Brain pericyte (primary cell): Measurements from ENCODE around the gene NPIPA3.
"Not testable (repeated sequence)": the region's sequence is repeated elsewhere in the genome, so short reads cannot be mapped to it uniquely, and the experiment has no call there.

Experiments
- DNase-seq: peaks from one replicate; pipeline ENCODE4 v3.0.0-alpha.2; 2012; ENCODE audit warnings: low read depth, low spot score

NPIPA3 gene

GRCh38 chr16:14703156-14704011 is at the start of gene NPIPA3:
NPIPA3 (plus strand) TSS chr16:14703411; CDS start chr16:14708944, 5,533 bp downstream.
- not testable (repeated sequence) for DNase-seq

DNA sequence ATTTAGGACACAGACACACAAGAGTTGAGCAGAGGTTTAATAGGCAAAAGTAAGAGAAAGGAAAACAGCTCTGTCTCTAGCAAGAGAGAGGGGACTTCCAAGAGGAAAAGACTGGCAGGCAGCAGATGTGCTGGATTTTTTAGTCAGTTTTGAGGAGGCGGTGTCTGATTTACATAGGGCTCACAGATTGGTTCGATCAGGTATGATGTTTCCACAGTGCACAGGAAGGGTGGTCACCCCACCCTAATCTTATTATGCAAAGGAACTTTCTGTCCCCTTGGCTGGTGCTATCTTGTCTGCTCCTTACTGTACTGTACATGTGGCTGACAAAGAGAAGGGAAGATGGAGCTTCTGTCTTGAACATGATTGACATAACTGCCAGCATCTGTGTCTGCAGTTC is 45.1 kb upstream of the NPIPA3 start:
- no peak for DNase-seq

DNA sequence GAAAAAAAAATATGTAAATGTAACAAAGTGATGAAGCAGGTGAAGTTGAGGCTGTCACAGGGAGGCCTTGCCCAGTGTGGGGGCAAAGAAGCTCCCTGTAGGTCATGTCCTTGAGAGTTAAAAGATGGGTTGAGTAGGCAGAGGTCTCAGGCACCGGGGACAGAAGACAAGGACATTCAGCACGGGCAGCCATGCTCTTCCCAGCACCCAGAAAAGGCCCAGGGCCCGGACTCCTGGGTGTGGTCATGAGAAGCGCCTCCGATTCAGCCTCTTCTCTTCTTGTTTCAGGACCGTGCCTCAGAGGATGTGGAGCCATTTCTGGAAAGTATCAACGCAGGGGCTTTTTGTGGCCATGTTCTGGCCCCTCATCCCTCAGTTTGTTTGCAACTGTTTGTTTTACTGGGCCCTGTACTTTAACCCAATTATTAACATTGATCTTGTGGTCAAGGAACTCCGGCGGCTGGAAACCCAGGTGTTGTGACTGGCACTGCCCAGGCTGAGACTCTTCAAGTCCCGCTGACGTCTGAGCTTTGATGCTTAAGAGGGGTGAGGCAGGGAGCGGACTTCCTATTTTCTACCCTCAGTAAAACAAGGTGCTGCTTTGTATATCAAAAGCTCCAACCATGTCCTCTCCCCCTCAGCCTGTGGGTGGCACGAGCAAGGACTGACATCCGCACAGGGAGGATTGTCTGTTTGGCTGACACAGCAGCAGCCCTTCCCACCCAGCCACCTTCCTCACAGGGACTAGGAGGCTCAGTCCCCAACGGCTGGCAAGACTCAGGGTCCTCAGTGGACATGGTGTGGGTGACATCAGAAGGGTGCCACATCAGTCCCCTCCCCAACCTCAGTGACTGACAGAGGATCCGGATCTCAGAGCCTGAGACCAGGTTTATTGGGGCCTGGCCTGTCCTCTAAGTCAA is 35.6 kb upstream of the NPIPA3 start:
- no peak for DNase-seq

DNA sequence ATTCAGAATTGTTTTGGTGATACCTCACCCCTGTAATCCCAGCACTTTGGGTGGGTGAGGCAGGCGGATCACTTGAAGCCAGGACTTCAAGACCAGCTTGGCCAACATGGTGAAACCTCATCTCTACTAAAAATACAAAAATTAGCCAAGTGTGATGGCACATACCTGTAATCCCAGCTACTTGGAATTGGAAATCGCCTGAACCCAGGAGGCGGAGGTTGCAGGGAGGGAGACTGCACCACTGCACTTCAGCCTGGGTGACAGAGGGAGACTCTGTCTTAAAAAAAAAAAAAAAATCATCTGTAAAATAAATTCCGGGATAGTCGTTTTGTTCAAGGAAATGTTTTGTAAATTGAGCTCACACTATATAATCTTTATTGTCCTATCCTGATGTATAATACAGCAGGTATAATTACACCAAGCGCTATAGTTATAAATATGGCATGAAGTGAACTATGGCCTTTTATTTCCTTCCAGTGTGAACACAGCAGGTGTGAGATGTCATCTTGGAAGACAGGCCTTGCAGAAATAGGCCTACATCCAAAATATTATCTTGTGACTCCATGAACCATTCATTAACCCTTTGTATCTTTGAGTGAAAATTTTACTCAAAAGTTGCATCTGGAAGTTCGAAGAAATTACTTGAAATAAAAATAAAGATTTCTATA is 34.5 kb upstream of the NPIPA3 start:
- DNase-seq, result no peak

DNA sequence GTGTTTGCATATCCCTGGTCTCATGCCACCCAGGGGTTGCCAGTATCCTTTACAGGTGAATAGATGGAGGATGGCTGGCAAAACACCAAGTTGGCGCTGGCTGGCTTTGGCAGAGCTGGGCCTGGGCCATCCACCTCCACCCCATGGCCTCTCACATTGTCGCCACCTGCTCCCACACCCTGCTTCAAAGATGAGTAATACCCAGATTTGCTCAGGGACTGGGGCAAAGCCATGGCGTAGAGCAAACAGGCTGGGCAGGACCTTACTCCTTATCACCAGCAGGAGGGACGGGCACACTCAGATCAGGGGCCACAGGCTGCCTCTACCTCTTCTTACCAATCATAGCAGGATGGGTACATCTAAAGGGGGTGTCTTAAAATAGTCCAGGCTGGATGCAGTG is 33.4 kb upstream of the NPIPA3 start:
- DNase-seq, result no peak

DNA sequence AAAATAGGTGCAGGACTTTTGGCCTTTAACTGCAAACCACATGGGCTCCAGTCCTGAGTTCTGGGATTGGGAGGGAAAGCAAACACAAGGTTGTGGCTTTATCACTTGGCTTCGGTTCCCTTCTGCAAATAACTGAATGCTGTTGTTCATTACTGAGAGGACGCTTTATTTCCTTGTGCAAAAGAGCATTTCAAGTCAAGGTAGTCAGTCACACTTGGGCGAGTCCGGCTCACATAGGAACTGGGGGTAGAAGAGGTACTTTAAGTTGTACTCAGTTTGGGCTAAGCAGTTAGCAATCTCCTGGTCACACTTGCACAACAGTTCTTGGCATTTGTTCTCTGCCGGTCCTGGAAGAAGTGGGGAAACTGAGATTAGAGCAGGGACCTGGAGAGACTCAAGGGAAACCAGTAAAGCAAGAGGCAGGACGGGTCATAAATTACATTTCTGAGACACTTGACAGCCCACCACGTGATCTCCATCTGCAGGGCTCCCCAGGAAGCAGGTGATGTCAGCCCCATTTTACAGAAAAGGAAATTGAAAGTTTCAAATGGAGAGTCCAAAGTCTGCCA is 30.7 kb upstream of the NPIPA3 start:
- DNase-seq, result no peak

GRCh38 chr16:14676633-14677032 is 26.6 kb upstream of the NPIPA3 start:
- DNase-seq, result no peak

DNA sequence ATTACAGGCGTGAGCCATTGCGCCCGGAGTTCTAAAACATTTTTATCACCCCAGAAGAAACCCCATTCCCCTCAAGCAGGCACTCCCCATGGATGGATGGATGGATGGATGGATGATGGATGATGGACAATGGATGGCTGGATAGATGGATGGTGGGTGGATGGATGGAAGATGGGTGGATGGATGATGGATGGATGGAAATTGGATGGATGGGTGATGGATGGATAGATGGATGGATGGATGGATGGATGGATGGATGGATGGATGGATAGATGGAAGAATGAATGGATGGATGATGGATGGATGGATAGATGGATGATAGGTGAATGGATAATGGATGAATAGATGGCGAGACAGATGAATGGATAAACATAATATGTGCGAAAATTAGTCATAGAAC is 25.6 kb upstream of the NPIPA3 start:
- no peak for DNase-seq

GRCh38 chr16:14678748-14679497 is 24.3 kb upstream of the NPIPA3 start:
- no peak for DNase-seq

DNA sequence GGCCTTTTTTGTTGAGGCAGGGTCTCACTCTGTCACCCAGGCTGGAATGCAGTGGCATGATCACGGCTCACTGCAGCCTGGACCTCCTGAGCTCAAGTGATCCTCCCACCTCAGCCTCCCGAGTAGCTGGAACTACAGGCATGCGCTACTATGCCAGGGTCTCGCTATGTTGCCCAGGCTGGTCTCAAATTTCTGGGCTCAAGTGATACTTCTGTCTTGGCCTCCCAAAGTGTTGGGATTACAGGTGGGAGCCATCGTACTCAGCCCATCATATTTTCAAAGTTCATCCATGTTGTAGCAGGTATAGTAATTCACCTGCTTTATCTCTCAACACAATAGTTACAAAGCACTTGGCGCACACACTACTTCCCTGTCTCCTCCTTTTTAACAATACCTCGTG is 22.8 kb upstream of the NPIPA3 start:
- not testable (repeated sequence) for DNase-seq

DNA sequence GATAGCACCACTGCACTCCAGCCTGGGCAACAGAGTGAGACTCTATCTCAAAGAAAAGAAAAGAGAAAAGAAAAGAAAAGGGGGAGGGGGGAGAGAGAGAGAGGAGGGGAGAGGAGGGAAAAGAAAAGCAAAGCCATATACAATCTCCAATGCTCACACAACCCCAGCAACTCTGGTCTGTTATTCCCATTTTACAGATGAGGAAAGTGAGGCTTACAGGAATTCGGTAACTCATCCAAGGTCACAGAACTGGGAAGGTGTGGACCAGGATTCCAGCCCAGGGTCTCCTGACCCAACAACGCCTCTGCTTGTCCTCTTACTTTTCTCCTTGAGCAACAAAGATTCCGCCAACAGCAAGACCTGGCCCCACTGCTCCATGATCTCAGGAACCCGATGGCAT is 22.1 kb upstream of the NPIPA3 start:
- no peak for DNase-seq

DNA sequence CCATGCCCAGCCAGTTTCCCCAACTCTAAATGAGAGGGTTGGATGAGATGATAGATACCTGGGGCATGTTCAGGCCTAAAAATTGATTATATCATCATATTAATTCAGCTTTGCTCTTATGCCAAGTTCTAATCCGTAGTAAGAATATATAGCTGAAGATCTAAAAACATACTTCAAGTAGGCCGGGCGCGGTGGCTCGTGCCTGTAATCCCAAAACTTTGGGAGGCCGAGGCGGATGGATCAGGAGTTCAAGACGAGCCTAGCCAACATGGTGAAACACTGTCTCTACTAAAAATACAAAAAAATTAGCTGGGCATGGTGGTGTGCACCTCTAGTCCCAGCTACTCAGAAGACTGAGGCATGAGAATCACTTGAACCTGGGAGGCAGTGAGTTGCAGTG is 21.1 kb upstream of the NPIPA3 start:
- no peak for DNase-seq

- DNase-seq, result not testable (repeated sequence)
These were observed 17.1 kb upstream of the NPIPA3 start for GRCh38 chr16:14685870-14686793.

DNA sequence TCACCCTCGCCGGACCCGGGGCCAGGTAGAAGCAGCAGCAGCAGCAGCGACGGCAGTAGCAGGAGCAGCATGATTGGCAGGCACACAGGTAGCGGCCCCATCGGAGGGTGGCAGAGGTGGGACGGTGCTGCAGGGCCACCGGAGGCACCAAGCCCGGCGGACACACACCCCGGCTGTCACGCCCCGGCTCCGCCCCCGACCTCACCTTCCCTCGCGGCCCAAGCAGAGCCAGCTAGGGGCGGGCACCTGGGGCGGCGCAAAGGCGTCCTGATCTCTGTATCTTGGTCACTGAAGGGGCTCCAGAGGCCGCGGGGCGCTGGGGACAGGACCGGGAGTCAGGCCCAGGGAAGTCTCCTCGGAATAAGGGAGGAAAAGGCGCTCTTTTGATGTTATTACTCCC is 9.1 kb upstream of the NPIPA3 start, which contains the start of gene PLA2G10:
TSS of gene PLA2G10 (minus strand) at position 180 of the 400 bp plus-strand sequence. CDS start at position 101, 79 bp downstream.
- DNase-seq, result not testable (repeated sequence)

- DNase-seq, result not testable (repeated sequence)
These were observed 1.4 kb upstream of the NPIPA3 start for GRCh38 chr16:14701859-14702258.

- not testable (repeated sequence) for DNase-seq
These were observed 539 bp upstream of the NPIPA3 start for GRCh38 chr16:14702672-14703071.

DNA sequence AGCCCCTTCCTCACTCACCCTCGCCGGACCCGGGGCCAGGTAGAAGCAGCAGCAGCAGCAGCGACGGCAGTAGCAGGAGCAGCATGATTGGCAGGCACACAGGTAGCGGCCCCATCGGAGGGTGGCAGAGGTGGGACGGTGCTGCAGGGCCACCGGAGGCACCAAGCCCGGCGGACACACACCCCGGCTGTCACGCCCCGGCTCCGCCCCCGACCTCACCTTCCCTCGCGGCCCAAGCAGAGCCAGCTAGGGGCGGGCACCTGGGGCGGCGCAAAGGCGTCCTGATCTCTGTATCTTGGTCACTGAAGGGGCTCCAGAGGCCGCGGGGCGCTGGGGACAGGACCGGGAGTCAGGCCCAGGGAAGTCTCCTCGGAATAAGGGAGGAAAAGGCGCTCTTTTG is 30.0 kb downstream of the NPIPA3 start:
- DNase-seq, result not testable (repeated sequence)

DNA sequence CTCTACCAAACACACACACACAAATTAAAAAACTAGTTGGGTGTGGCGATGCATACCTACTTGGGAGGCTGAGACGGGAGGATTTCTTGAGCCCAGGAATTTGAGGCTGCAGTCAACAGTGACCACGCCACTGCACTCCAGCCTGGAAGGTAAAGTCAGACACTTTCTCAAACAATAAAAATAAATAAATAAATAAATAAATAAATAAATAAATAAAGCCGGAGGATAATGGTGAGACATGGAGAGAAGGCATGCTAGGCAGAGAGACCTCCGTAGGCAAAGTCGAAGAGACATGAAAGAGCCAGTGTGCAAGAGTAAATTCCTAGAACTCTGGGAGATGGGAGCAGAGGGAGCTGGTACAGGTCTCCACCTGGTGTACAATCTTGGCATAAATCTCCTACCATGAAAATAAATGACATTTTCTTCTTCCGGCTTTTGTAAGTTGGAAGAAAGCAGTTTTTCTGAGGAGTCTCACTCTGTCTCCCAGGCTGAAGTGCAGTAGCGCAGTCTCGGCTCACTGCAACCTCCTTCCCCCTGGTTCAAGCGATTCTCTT is 37.7 kb downstream of the NPIPA3 start:
- not testable (repeated sequence) for DNase-seq

DNA sequence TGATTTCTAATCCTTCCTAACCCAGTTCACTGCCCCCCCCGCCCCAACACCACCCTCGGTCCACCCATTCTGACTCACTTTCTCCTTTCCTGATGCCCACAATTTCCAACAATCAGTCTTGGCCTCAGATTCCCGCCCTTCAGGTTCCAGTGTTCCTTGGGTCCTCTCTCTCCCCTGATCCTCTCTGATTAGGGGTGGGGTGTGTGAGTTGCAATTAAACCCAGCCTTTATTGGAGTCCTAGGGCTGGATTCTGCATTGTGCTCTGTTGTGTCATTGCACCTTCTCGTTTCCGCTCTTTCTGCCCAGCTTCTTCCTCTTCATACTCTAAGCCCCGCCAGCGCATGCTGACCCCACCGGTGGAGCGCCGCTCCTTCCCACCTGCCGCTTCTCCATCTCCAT is 38.6 kb downstream of the NPIPA3 start:
- not testable (repeated sequence) for DNase-seq
